SK-N-SH (cell line): ENCODE results near the gene EYA2. TPM values are rescaled to one million over a fixed set of nuclear protein-coding genes. Genes with fewer than 3 reads are reported as not detected.

Source experiments
- CTCF ChIA-PET: fragments of 300-600, 350-600 bp; formaldehyde crosslinking; extraction: SDS; loops from one replicate; lab custom pipeline; 2021; lab: Yijun Ruan, JAX
- POLR2A ChIA-PET: fragments of 350-600 bp; sonication (Branson Sonifier 250); formaldehyde crosslinking; extraction: SDS; loops from one replicate; lab custom pipeline; 2020; ENCODE audit warnings: antibody characterized with exemption, inconsistent platforms; lab: Yijun Ruan, JAX
- DNase-seq: peaks from one replicate; pipeline ENCODE4 v3.0.0; 2012
- H2AFZ ChIP-seq: fragments of 200-600 bp; sonication (generic); 2 replicates; pipeline ENCODE4 v1.8.1; 2016; ENCODE audit warnings: antibody characterized with exemption, mild to moderate bottlenecking, low read depth
- H3F3A ChIP-seq: fragments of 200-600 bp; sonication (generic); replicated peaks from 2 replicates; pipeline ENCODE3; 2016; ENCODE audit warnings: antibody characterized with exemption, mild to moderate bottlenecking; ENCODE audit not compliant: insufficient read depth
- H3K27ac ChIP-seq, 2 experiments: fragments of 200-500 bp in 1 of 2; fragments of 200-600 bp in 1 of 2; sonication (Bioruptor generic) in 1 of 2; sonication (generic), shearing (Covaris generic) in 1 of 2; 2 replicates each; pipeline versions ENCODE4 v1.5.1 to v1.6.1; 2014 to 2016; ENCODE audit warnings: low read depth in 2 of 2, inconsistent platforms in 1 of 2, low read length in 1 of 2, mild to moderate bottlenecking in 1 of 2, mixed read lengths in 1 of 2
- H3K27me3 ChIP-seq: fragments of 200-600 bp; sonication (generic), shearing (Covaris generic); 2 replicates; pipeline ENCODE4 v1.6.1; 2016; ENCODE audit warnings: mixed run types; ENCODE audit not compliant: insufficient read depth
- H3K36me3 ChIP-seq, 2 experiments: fragments of 200-500 bp in 1 of 2; fragments of 200-600 bp in 1 of 2; sonication (Bioruptor generic) in 1 of 2; sonication (generic) in 1 of 2; replicated peaks in 1 of 2; 2 replicates each; pipeline versions ENCODE3 to v1.5.1; 2014 to 2016; ENCODE audit warnings: low read length in 1 of 2, mild to moderate bottlenecking in 1 of 2; ENCODE audit not compliant: insufficient read depth in 2 of 2, control insufficient read depth in 1 of 2
- H3K4me1 ChIP-seq, 2 experiments: fragments of 200-500 bp in 1 of 2; fragments of 200-600 bp in 1 of 2; sonication (Bioruptor generic) in 1 of 2; sonication (generic), shearing (Covaris generic) in 1 of 2; 2 replicates each; pipeline versions ENCODE4 v1.5.1 to v1.6.1; 2014 to 2016; ENCODE audit warnings: low read depth in 1 of 2, low read length in 1 of 2, mixed run types in 1 of 2; ENCODE audit not compliant: insufficient read depth in 2 of 2, control insufficient read depth in 1 of 2
- H3K4me2 ChIP-seq: fragments of 200-600 bp; sonication (generic), shearing (Covaris generic); 2 replicates; pipeline ENCODE4 v1.6.1; 2017; ENCODE audit warnings: mixed run types
- H3K4me3 ChIP-seq, 2 experiments: fragments of 200-500 bp in 1 of 2; fragments of 200-600 bp in 1 of 2; sonication (Bioruptor generic) in 1 of 2; sonication (generic), shearing (Covaris generic) in 1 of 2; 2 replicates each; pipeline versions ENCODE4 v1.5.1 to v1.8.1; 2014 to 2016; ENCODE audit warnings: low read depth in 2 of 2, inconsistent platforms in 1 of 2, low read length in 1 of 2, mild to moderate bottlenecking in 1 of 2, mixed read lengths in 1 of 2, moderate library complexity in 1 of 2
- H3K79me2 ChIP-seq: fragments of 200-600 bp; sonication (generic); 2 replicates; pipeline ENCODE4 v1.8.1; 2017; ENCODE audit warnings: mild to moderate bottlenecking; ENCODE audit not compliant: insufficient read depth
- H3K9ac ChIP-seq: fragments of 200-600 bp; sonication (generic); 2 replicates; pipeline ENCODE4 v1.6.1; 2017; ENCODE audit warnings: mixed run types
- H3K9me2 ChIP-seq: fragments of 200-600 bp; sonication (generic); 2 replicates; pipeline ENCODE4 v1.6.1; 2017; ENCODE audit warnings: mixed run types
- H3K9me3 ChIP-seq: fragments of 200-600 bp; sonication (generic); 2 replicates; pipeline ENCODE4 v1.6.1; 2017; ENCODE audit warnings: mixed run types, mild to moderate bottlenecking, moderate library complexity
- H4K20me1 ChIP-seq: fragments of 200-600 bp; sonication (generic); 2 replicates; pipeline ENCODE4 v1.6.1; 2017; ENCODE audit warnings: mild to moderate bottlenecking, mixed run types; ENCODE audit not compliant: insufficient read depth
- CHD2 ChIP-seq: fragments of 150-350 bp; IDR thresholded peaks from 2 replicates; pipeline ENCODE4 v1.6.1; 2018; ENCODE audit warnings: low read length; ENCODE audit not compliant: partially characterized antibody
- ELF1 ChIP-seq: IDR thresholded peaks from 2 replicates; pipeline ENCODE4 v1.4.0; 2012
- GATA2 ChIP-seq: sonication (generic); formaldehyde crosslinking; IDR thresholded peaks from 2 replicates; pipeline ENCODE4 v1.5.0; 2020; ENCODE audit warnings: mild to moderate bottlenecking, missing genetic modification reagents
- SIN3A ChIP-seq: IDR thresholded peaks from 2 replicates; pipeline ENCODE4 v1.6.1; 2012; ENCODE audit warnings: low read depth, mild to moderate bottlenecking, low read length, moderate library complexity, borderline replicate concordance
- TAF1 ChIP-seq: IDR thresholded peaks from 2 replicates; pipeline ENCODE4 v1.6.1; 2012; ENCODE audit warnings: low read depth, mild to moderate bottlenecking, low read length, moderate library complexity, borderline replicate concordance
- TCF12 ChIP-seq: IDR thresholded peaks from 2 replicates; pipeline ENCODE4 v1.4.0; 2012
- YY1 ChIP-seq: IDR thresholded peaks from 2 replicates; pipeline ENCODE4 v1.4.0; 2012; ENCODE audit warnings: low read depth, mild to moderate bottlenecking
- WGBS: methylation state at CpG from one replicate; pipeline ENCODE4 v1.1.6; 2017; ENCODE audit warnings: low lambda C conversion rate; 5-methylcytosine and 5-hydroxymethylcytosine counted together
- polyA plus RNA-seq, 3 experiments: library from polyadenylated mRNA; depleted of rRNA; stranded (reverse); fragments of >200 nt; gene quantifications; 2 replicates each; pipeline ENCODE4 v1.2.3, GENCODE V29; 2012
- TF ChIP-seq, protein P1 (sequence below): IDR thresholded peaks from 2 replicates; pipeline ENCODE4 v1.6.1; 2012; ENCODE audit warnings: mild to moderate bottlenecking, low read depth, low read length, moderate library complexity
- TF ChIP-seq, protein P2 (sequence below): fragments of 200-600 bp; sonication (generic); IDR thresholded peaks from 2 replicates; pipeline ENCODE4 v1.6.1; 2017; ENCODE audit warnings: antibody characterized with exemption, mild to moderate bottlenecking, moderate library complexity
- TF ChIP-seq, protein P3 (sequence below): fragments of 150-350 bp; IDR thresholded peaks from 2 replicates; pipeline ENCODE4 v1.6.1; 2016; ENCODE audit warnings: mild to moderate bottlenecking, low read depth, low read length
- TF ChIP-seq, protein P4 (sequence below): IDR thresholded peaks from 2 replicates; pipeline ENCODE4 v1.4.0; 2012; ENCODE audit warnings: low read depth, borderline replicate concordance

Gene EYA2
- polyA plus RNA-seq, 1 of the 3 experiments (the other 2 are of a cell fraction) = 0.05 TPM

DNA sequence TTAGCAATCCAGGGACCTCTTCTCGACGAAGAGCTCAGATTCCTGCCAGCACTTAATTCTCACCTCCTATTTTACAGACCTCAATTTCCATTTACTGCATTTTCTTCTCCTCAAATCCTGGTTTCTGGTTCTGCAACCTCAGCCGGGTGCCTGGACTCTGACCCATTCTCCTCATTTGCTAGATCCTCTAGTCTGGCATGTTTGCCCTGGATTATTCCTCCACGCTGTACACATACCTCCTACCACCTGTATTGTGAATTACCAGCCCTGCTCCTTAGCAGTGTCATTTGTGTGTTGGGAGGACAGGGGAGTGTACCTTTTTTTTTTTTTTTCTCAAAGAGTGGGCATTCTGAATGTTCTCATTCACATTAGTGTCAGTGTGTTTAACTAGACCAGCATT lies 257.4 kb downstream of the EYA2 start (continued):
- TF ChIP-seq TAF1 = no peak

DNA sequence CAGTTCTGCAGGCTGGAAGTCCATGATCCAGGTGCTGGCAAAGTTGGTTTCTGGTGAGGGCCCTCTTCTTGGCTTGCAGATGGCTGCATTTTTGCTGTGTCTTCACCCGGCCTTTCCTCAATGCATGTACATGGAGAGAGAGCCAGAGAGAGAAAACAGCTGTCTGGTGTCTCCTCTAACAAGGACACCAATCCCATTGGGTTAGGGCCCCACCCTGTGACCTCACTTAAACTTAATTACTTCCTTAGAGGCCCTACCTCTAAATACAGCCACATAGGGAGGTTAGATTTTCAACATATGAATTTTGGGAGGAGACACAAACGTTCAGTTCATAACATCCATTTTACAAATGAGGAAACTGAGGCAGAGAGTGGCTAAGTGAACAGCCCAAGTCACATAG lies 259.4 kb downstream of the EYA2 start:
- Histone ChIP-seq H3K9me3 (no peaks in the 10 kb centered on the region), H3K9ac (no peak overlapping the region), H3K27ac (no peak overlapping the region), H3K9me2 (no peaks in the 10 kb centered on the region), H3K36me3 (no peaks in the 10 kb centered on the region), H3K4me2 (no peak overlapping the region), H4K20me1 (no peaks in the 10 kb centered on the region), H3K4me3 (no peak overlapping the region), H3K79me2 (no peaks in the 10 kb centered on the region), H2AFZ (no peak overlapping the region), H3K4me1 (no peaks in the 10 kb centered on the region), H3F3A (no peaks in the 10 kb centered on the region), H3K27me3 (no peaks in the 10 kb centered on the region; the same call in 1 of the 2 replicates)
- 51% methylated on average over 2 of the region's 2 CpGs for WGBS
- TF ChIP-seq SIN3A (no peak), GATA2 (CRISPR knock-in tag) (no peak), TCF12 (no peak)
- TF ChIP-seq, protein P1, sequence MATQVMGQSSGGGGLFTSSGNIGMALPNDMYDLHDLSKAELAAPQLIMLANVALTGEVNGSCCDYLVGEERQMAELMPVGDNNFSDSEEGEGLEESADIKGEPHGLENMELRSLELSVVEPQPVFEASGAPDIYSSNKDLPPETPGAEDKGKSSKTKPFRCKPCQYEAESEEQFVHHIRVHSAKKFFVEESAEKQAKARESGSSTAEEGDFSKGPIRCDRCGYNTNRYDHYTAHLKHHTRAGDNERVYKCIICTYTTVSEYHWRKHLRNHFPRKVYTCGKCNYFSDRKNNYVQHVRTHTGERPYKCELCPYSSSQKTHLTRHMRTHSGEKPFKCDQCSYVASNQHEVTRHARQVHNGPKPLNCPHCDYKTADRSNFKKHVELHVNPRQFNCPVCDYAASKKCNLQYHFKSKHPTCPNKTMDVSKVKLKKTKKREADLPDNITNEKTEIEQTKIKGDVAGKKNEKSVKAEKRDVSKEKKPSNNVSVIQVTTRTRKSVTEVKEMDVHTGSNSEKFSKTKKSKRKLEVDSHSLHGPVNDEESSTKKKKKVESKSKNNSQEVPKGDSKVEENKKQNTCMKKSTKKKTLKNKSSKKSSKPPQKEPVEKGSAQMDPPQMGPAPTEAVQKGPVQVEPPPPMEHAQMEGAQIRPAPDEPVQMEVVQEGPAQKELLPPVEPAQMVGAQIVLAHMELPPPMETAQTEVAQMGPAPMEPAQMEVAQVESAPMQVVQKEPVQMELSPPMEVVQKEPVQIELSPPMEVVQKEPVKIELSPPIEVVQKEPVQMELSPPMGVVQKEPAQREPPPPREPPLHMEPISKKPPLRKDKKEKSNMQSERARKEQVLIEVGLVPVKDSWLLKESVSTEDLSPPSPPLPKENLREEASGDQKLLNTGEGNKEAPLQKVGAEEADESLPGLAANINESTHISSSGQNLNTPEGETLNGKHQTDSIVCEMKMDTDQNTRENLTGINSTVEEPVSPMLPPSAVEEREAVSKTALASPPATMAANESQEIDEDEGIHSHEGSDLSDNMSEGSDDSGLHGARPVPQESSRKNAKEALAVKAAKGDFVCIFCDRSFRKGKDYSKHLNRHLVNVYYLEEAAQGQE = no peak
- TF ChIP-seq, protein P2, sequence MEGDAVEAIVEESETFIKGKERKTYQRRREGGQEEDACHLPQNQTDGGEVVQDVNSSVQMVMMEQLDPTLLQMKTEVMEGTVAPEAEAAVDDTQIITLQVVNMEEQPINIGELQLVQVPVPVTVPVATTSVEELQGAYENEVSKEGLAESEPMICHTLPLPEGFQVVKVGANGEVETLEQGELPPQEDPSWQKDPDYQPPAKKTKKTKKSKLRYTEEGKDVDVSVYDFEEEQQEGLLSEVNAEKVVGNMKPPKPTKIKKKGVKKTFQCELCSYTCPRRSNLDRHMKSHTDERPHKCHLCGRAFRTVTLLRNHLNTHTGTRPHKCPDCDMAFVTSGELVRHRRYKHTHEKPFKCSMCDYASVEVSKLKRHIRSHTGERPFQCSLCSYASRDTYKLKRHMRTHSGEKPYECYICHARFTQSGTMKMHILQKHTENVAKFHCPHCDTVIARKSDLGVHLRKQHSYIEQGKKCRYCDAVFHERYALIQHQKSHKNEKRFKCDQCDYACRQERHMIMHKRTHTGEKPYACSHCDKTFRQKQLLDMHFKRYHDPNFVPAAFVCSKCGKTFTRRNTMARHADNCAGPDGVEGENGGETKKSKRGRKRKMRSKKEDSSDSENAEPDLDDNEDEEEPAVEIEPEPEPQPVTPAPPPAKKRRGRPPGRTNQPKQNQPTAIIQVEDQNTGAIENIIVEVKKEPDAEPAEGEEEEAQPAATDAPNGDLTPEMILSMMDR = no peak
- DNase-seq = no peak
- POLR2A ChIA-PET = no interaction called here
- CTCF ChIA-PET = interaction anchor here (1.1 to 1.4 kb wide), 4 partner anchors 119 to 401 kb away, joined by 3 to 5 read pairs (median 4); no protein-coding TSS in a partner anchor

DNA sequence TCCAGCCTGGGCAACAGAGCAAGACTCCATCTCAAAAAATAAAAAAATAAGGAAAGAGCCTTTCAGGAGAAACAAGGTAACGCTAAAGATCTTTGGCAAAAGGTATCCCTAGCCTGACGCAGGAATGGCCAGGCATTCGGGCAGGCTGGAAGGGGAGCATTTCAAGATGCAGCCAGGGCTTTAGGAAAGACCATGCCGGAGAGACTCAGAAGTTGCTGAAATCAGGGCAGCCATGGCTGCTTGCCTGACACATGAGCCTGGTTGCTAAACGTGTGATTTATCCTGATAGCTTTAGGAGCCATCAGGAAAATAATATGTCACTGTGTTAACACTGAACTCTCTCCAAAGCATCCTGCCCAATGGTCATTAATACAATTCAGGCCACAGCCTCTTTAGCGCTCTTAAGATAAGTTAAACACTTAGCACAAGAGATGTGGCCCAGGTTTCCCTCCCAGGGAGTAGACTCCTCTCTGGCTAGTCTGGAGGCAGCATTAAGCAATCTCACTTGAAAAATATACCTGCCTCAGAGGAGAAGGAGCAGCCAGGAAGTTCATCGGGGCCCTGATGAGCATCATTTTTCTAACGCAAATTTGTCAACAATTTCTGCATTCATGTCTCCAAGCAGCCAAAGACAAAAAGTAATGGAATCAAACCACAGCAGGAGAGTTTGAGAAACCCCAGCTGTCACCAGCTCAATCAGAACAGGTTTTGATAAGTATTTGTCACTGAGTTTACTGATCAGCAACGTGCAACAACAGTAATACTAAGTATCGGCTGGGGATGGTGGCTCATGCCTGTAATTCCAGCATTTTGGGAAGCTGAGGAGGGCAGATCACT lies 261.9 kb downstream of the EYA2 start:
- 73% methylated on average over 10 of the region's 10 CpGs for WGBS

More for the DNA sequence above, 261.9 kb downstream of the EYA2 start:
- no peak for DNase-seq
- Histone ChIP-seq H3K4me1 (no peaks in the 10 kb centered on the region), H2AFZ (no peak overlapping the region), H3K9me3 (no peaks in the 10 kb centered on the region), H4K20me1 (no peaks in the 10 kb centered on the region), H3K27ac (no peak overlapping the region), H3K79me2 (no peaks in the 10 kb centered on the region), H3K4me2 (no peak overlapping the region), H3K36me3 (no peaks in the 10 kb centered on the region), H3K9ac (no peak overlapping the region), H3K27me3 (no peaks in the 10 kb centered on the region; the same call in 1 of the 2 replicates), H3F3A (no peaks in the 10 kb centered on the region), H3K4me3 (no peak overlapping the region), H3K9me2 (no peaks in the 10 kb centered on the region)
- ChIA-PET POLR2A (no interaction called here), CTCF (interaction anchor here (1.1 to 1.6 kb wide), 2 partner anchors 13 to 399 kb away, joined by 3 to 5 read pairs; no protein-coding TSS in a partner anchor)
- TF ChIP-seq, protein P3, sequence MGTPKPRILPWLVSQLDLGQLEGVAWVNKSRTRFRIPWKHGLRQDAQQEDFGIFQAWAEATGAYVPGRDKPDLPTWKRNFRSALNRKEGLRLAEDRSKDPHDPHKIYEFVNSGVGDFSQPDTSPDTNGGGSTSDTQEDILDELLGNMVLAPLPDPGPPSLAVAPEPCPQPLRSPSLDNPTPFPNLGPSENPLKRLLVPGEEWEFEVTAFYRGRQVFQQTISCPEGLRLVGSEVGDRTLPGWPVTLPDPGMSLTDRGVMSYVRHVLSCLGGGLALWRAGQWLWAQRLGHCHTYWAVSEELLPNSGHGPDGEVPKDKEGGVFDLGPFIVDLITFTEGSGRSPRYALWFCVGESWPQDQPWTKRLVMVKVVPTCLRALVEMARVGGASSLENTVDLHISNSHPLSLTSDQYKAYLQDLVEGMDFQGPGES = no peak
- TF ChIP-seq YY1 (no peak), CHD2 (no peak), ELF1 (no peak)
- TF ChIP-seq, protein P4, sequence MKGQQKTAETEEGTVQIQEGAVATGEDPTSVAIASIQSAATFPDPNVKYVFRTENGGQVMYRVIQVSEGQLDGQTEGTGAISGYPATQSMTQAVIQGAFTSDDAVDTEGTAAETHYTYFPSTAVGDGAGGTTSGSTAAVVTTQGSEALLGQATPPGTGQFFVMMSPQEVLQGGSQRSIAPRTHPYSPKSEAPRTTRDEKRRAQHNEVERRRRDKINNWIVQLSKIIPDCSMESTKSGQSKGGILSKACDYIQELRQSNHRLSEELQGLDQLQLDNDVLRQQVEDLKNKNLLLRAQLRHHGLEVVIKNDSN = no peak
